NCI-H748 (cell line): Measurements from ENCODE around the gene DSE.
A peak's percentile ranks its signal among the peaks of the same experiment; 100 is the strongest.
"Not testable (repeated sequence)": the region's sequence is repeated elsewhere in the genome, so short reads cannot be mapped to it uniquely, and the experiment has no call there.

Experiments used
- DNase-seq: peaks from one replicate; lab custom pipeline; 2025; ENCODE audit not compliant: unreplicated experiment; lab: John Stamatoyannopoulos, UW

Gene DSE

DNA sequence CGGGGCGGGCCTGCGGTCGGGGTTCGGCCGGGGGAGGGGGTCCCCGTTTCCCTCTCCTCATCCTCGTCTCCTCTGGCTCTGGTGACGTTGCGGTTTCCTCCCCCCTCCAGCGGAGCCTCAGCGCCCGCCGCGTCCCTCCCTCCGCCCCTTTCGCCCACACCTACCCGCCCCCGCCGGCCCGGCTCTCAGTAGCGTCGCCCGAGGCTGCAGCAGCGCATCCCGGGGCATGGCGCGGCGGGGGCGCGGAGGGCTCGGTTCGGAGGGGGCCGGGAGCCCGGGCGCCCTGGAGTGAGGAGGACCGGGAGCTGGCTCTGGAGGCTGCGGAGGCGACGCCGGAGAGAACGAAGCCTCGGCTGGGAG, at the start of gene DSE:
Gene DSE (plus strand): TSS at position 188 of the 360 bp plus-strand sequence. CDS start 28,304 bp downstream, outside the sequence.
- DNase-seq, result peak; percentile 57

DNA sequence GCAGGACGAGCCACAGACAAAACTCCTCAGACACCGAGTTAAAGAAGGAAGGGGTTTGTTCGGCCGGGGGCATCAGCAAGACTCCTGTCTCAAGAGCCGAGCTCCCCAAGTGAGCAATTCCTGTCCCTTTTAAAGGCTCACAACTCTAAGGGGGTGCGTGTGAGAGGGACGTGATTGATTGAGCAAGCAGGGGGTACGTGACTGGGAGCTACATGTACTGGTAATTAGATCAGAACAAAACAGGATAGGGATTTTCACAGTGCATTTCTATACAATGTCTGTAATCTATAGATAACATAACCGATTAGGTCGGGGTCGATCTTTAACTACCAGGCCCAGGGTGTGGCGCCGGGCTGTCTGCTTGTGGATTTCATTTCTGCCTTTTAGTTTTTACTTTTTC, 48.8 kb upstream of the DSE start:
- not testable (repeated sequence) for DNase-seq

DNA sequence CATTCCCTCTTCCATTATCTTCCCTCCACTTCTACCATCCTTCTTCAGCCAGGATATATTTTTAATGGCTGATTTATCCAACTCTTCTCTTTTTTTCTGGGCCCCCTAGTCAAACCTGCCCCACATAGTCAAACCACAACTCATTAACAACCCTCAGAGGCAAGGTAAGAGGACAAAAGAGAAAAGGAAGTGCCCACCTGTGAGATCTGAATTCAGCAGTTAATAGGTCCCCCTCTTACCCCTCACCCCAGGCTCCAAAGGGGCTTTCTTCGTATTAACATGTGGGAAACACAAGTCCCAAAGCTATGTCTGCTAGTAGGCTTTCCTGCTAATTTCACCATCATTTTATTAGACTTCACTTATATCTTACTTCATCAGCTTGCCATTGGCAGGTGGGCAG, 46.9 kb upstream of the DSE start:
- DNase-seq, result no peak

DNA sequence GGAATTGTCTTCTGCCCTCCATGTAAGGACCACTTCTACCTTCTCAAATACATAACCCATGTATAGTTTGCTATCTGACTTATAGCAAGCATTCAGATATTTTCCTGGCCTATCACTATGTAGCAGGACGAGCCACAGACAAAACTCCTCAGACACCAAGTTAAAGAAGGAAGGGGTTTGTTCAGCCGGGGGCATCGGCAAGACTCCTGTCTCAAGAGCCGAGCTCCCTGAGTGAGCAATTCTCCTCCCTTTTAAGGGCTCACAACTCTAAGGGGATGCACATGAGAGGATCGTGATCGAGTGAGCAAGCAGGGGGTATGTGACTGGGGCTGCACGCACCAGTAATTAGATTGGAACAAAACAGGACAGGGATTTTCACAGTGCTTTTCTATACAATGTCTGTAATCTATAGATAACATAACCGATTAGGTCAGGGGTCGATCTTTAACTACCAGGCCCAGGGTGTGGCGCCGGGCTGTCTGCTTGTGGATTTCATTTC, 45.1 kb upstream of the DSE start:
- DNase-seq, result not testable (repeated sequence)

DNA sequence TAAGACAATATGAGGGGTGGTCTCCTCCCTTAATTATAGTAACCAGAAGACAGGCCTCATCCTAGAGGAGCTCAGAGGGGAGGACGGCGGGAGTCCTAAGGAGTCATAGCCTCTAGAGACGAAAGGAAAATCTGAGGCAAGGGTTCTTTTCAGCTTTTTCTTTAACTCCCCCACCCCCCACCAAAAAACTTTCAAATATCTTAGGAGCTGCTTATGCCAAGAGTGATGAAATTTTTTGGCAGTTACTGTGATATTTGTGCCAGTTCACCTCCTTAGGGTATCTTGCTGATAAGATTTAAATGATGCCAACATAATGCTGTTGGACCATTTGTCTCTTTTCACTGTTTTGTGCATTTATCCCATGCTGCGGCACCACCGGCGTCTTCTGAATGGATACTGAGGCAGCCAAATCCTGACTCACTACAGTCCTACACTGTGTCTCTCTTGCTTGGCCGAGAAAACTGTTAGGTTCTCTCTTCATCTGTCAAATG, 44.5 kb upstream of the DSE start:
- DNase-seq, result no peak

DNA sequence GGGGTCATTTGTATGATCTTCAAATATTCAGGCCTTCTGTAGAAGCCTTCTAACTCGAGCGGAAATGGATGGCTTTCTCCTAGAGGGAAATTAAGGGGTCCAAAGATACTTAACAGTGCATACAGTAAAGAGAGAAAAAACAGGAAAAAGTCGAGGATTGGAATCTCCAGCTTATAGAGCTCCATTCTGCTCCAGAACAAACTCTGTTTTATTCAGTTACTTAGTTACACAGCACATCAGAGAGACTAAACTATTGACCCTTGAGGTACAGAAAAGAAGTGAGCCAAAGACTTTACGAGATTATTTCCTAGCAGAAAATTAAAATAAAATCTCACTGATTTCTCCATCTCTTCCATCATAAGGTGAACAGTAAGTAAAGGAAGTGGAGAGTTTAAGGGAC, 43.8 kb upstream of the DSE start:
- DNase-seq, result no peak

DNA sequence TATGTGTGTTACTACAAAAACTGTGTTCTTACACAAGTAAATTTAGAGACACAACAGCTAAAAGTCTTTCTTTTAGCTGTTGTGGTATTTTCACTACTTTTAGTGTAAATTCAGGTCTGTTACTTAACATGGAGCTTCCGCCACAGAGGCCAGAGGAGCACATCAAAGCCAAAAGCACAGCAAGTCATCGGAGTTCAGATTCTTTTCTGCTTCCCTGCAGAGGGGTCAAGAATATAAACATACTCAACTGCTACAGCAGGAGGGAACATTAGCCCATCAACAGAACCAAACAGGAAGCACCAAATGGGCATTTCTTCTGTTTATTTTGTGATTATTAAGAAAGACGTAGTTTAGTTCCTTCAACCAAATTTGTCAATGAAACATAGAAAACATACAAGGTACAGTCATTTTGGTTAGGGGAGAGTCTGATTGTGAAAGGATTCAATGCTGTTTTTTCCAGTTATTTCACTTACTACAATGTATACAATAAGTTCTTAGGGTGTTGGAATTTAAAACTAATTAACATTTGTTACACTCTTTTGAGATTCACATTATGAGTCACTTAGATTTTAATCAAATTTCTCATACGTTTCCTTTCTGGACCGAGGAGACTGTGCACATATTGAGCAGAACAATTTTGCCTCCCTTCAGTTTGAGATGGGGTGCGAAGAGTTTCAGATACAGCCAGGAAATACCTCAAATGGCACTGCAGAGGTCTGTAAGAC, 42.8 kb upstream of the DSE start:
- no peak for DNase-seq

DNA sequence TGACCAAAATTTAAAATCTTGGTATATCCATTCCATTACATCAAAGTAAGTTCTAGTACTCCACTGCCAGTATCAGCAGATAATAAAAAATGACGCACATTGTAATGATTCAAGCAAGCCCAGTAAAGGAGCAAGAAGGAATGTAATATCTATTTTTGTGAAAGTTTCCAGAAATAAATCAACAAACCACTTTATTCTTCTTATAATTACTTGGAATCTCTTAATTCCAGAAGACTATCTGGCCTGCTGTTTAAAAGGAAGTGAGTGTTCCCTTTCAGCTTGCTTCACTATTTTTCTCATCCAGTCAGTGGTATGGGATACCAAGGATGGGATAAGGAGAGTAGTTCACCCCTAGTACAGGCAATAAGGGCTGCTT, 42.2 kb upstream of the DSE start:
- DNase-seq, result no peak

DNA sequence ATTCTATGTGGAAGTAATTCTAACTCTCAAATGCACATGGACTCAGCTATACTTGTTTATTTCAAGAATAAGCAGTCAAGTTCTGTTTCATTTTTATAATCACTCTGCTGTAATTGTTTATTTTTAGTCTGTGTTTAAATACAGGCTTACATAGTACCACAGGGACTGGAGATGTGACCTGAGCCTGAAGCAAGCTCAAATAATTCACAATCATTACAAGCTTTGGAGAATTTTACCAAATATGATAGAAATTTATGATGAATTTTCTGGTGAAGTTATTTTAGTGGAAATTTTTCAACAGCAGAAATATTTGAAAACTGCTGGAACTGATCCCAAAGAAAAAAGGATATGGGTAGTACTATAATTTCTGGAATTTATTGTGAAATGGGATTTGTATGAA, 41.6 kb upstream of the DSE start:
- DNase-seq, result no peak

DNA sequence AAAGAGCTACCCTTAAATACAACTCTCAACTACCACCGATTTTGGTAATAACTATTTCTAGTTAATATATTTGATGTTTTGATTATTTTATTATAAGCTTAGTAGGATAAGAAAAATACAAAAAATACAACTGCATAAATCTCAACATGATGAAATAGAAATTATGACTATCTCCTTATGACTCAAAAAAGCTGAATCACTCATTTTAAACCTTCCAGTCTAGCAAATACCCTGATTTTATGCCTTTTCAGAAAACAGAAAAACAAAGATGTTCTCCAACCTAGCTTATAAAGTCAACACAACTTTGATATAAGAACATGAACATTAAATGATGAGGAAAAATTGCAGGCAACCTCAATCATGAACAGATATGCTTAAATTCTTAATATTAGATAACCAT, 40.2 kb upstream of the DSE start:
- DNase-seq, result no peak

DNA sequence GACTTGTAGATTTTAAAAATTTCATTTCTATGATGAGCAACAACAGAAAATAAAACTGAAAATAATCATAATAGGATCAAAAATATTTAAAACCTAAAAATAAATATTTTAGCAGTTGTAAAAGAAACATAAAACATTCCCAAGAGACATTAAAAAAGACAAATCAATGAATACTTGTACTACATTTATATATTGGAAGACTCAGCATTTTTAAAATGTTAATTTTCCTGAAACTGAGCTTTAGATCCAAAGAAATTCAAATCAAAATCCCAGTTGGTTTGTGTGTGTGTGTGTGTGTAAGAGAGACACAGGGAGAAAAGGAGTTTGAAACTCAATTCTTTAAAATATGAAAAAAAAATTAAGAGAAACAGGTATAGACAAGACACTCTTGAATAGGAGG, 38.7 kb upstream of the DSE start:
- DNase-seq, result no peak

DNA sequence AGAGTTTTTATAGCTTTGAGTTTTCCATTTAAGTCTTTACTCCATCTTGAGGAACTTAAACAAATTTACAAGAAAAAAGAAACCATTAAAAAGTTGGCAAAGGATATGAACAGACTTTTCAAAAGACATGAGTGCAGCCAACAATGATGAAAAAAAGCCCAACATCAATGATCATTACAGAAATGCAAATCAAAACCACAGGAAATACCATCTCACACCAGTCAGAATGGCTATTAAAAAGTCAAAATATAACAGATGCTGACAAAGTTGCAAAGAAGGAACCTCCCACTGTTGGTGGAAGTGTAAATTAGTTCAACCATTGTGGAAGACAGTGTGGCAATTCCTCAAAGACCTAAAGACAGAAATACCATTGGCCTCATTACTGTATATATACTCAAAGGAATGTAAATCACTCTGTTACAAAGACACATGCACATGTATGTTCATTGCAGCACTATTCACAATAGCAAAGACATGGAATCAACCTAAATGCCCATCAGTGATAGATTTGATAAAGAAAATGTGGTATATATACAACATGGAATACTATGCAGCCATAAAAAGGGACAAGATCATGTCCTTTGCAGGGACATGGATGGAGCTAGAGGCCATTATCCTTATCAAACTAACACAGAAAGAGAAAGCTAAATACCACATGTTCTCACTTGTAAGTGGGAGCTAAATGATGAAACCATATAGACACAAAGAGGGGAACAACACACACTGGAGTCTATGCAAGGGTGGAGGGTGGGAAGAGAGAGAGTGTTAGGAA, 35.9 kb upstream of the DSE start:
- DNase-seq, result not testable (repeated sequence)

DNA sequence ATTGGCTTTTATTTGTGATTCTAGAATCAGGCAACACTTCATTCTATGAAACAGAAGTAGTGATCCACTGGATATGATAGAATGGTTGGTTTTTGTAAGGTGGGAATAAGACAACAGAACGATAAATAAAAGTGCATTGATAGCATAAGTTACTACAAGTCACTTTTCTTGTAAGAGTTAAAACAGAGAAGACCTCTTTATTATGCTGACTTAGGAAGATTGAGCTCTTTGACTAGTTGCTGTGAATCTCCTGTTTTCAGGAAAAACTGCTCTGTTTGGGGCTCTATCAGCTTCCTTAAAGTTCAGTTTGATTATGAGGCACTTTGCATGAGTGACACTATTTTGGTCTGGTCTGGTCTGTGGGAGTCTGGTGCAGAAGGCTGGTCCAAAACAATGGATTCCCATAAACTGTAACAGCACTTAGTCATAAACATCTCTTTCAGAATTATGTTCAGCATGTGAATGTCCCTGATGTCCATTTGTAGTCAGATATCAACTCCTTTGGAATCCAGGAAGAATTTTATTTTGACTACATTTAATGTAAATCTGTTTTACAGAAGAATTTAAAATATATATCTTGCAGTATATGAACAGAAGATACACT, 35.0 kb upstream of the DSE start:
- no peak for DNase-seq

DNA sequence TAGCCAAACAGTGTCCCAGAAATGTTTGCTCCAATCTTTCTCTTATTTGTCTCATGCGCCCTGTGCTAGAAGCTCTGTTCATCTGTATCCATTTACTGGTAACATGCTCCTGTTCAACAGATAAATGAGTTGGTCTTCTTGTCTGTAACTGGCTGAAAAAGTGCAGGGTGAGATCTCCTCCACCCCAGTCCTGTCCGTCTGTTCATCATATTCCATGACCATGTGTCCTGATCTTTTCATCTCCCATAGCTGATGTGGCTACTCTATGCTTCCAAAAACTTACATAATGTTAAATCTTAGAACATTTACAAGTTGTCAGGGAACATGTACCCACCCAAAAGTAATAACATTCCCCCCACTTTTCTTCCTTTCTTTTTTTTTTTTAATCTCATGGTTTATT, 31.8 kb upstream of the DSE start:
- DNase-seq, result no peak

DNA sequence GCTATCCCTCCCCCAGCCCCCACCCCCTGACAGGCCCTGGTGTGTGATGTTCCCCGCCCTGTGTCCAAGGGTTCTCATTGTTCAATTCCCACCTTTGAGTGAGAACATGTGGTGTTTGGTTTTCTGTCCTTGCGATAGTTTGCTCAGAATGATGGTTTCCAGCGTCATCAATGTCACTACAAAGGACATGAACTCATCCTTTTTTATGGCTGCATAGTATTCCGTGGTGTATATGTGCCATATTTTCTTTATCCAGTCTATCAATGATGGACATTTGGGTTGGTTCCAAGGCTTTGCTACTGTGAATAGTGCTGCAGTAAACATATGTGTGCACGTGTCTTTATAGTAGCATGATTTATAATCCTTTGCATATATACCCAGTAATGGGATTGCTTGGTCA, 30.1 kb upstream of the DSE start:
- not testable (repeated sequence) for DNase-seq

DNA sequence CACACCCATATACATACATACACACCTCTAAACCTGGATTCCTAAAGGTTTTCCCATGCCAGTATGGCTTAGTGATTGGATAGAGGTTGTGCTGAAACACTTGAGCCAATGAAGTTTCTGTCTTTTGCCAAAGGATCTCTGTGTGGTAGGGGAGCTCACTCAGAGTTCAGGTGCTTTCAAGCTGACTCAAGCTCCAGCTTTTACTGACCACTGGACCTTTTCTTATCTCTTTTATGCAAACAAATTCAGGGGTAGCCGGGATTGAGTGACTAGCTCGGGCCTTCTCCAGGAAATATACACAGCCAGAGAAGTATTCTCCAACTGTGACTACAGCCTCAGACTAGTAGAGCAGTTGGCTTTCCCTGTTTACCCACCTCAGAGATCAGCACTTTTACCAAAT, 21.5 kb upstream of the DSE start:
- DNase-seq, result no peak

DNA sequence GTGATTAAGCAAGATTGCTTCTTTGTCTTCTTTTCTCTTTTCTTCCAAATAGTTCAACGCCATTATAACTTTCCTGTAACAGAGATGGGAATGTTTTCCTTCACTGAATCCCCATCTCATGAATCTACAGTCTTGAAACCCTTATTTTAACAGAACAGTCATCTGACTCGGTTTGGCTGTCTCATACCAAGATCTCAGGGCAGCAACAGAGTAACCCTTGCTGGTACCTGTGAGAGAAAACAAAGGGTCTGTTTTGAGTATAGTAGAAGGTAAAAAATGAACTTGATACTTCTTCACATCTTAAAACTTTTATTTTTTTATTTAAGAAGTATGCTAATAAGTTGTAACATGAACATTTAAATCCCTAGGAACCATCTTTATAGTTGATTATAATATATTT, 19.6 kb upstream of the DSE start:
- no peak for DNase-seq

DNA sequence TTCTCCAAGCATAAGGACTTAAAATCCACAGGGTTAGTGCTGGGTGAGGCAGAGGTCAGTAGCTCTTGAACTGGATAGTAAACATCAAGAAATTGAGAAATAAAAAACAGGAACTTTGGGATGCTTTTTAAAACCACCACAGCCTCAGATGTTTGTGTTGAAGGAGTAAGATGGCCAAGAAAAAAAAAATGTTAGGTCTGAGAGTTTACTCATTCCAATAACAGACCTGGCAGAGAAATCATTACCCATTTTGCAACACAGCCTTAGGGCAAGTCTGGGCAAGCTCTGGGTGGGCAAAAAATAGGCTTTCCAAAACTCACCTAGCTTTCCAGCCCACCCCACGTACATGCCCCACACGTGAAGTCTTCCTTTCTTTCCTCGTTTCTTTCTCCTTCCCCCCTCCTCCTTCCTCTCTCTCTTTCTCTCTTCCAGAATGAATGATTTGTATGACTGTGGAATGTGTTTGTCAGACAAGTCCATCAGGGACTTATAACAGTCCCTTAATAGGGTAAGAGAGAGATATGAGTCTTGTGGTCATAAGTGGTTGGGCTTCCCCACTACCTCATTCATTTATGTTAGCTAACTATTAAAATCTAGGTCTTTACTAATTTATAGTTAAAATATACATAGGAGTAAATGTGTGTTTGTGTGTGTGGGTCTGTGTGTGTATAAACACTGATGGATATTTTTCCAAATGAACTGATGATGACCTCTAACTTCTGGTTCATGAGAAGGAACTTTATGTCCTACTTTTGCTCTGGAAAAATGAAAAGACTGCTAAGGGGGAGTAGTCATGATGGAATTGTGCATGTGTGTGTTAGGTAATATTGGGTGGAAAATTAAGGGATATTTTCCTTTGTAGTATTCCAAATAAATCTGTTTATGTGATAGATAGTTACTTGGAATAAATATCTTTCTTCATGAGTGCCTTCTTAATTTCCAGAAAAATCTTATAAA, 18.0 kb upstream of the DSE start:
- no peak for DNase-seq

DNA sequence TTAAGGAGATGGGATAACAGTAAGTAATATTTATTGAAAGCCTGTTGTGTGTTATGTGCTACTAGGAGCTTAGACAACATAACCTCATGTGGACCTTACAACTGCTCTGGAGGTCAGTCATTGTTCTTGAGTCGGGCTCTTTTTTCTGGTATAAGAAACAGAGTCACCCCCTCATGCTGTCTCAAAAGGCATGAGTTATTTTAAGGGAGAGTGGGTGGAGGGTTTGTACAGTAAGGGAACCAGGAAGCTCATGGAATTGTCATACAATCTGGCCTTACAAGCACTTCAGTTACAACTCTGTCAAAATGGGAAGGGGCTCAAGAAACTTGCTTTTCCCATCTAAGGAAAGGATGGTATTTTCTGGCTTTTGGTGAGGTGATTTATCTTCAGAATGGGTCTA, 16.5 kb upstream of the DSE start:
- DNase-seq, result no peak

DNA sequence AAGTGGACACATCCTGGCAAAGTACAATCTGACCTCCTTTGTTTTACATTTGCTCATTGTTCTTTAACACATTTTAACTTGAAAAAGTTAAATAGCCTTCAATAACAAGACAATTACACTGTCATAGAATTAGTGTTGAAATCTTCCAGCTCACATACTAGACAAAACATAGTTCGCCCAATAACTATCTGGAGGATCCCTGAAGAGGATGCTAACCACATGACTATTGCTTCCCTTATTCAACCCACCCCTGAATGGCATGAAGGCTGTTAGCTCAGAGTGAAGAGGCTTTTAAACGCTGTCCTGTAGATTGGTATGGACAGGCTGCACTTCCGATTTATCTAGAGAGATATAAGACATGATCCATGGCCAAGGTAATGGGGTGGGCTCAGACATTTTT, 15.0 kb upstream of the DSE start:
- DNase-seq, result no peak

DNA sequence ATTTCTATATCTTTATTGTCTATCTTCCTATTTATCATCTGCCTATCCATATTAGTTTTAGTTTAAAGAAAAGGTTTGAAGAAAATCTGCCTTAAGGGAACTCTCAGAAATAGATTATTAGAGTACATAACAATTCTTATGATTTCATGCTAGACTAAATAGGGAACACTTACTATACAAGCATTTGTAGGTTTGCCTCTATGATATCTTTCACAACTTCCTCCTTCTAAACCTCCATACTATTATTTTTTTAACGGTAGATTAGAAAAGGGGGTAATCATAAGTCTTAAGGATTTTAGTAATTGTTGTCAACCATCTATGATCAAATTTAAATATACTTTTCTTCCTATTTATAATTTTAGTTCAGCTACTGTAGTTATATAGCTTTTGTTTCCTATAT, 11.6 kb upstream of the DSE start:
- no peak for DNase-seq
